OCI-LY7 (cell line): ENCODE results near the gene SLIT3.
"Not testable (repeated sequence)": the region's sequence is repeated elsewhere in the genome, so short reads cannot be mapped to it uniquely, and the experiment has no call there.

Experiments used
- CTCF ChIP-seq: fragments of 200-600 bp; sonication (generic); conservative IDR thresholded peaks from 2 replicates; pipeline ENCODE4 v1.5.1; 2014; ENCODE audit warnings: mild to moderate bottlenecking, antibody characterized with exemption, low read length, moderate library complexity, mixed read lengths
- EZH2phosphoT487 ChIP-seq: fragments of 200-600 bp; sonication (generic); IDR thresholded peaks from 2 replicates; pipeline ENCODE4 v1.6.1; 2018; ENCODE audit warnings: low read depth, borderline replicate concordance, mild to moderate bottlenecking, mixed run types, antibody characterized with exemption, low read length, moderate library complexity, mixed read lengths

- TF ChIP-seq CTCF, EZH2phosphoT487: not testable (repeated sequence)
Observed at GRCh38 chr5:168746126-168746892, 554.6 kb downstream of the SLIT3 start.
